Naive B cell (primary cell): Measurements from ENCODE around the gene VOPP1. TPM values are rescaled to one million over a fixed set of nuclear protein-coding genes. Genes with fewer than 3 reads are reported as not detected.
"Not testable (repeated sequence)": the region's sequence is repeated elsewhere in the genome, so short reads cannot be mapped to it uniquely, and the experiment has no call there.

Experiments used
- ATAC-seq, 2 donors: fragments of 150-1000 bp; cut with Tn5 transposase; 2 replicates each; pipeline ENCODE4 v1.10.0; 2021; ENCODE audit warnings: low read depth in 2 of 2, mild to moderate bottlenecking in 2 of 2, moderate library complexity in 2 of 2
- DNase-seq: peaks from one replicate; pipeline ENCODE4 v3.0.0; 2022
- H3K27ac Mint-ChIP-seq, 6 donors: one replicate each; pipeline ENCODE4 v1.8.0; 2020 to 2022; ENCODE audit warnings: mild to moderate bottlenecking in 6 of 6, mixed read lengths in 6 of 6, moderate library complexity in 5 of 6, inconsistent platforms in 2 of 6
- H3K27me3 Mint-ChIP-seq, 3 donors: one replicate each; pipeline ENCODE4 v1.8.0; 2021 to 2022; ENCODE audit warnings: mixed read lengths in 3 of 3, mild to moderate bottlenecking in 1 of 3
- H3K36me3 Mint-ChIP-seq, 2 donors: one replicate each; pipeline ENCODE4 v1.8.0; 2020 to 2022; ENCODE audit warnings: mixed read lengths in 2 of 2, inconsistent platforms in 1 of 2, mild to moderate bottlenecking in 1 of 2
- H3K4me1 Mint-ChIP-seq, 3 donors: one replicate each; pipeline ENCODE4 v1.8.0; 2020 to 2022; ENCODE audit warnings: mixed read lengths in 3 of 3, inconsistent platforms in 1 of 3, mild to moderate bottlenecking in 1 of 3, moderate library complexity in 1 of 3
- H3K4me3 Mint-ChIP-seq, 8 donors: one replicate each; pipeline ENCODE4 v1.8.0; 2020 to 2022; ENCODE audit warnings: mild to moderate bottlenecking in 8 of 8, mixed read lengths in 8 of 8, moderate library complexity in 8 of 8, inconsistent platforms in 2 of 8
- H3K9me3 Mint-ChIP-seq, 7 donors: one replicate each; pipeline ENCODE4 v1.8.0; 2020 to 2022; ENCODE audit warnings: mixed read lengths in 7 of 7, mild to moderate bottlenecking in 5 of 7, inconsistent platforms in 2 of 7, moderate library complexity in 1 of 7
- polyA plus RNA-seq, 6 donors: library from polyadenylated mRNA; unstranded; fragments of 300-500 nt; fragmentation: Illumina TruSeq; gene quantifications; one replicate each; pipeline ENCODE4 v1.2.3, GENCODE V29; 2021; ENCODE audit warnings: low read depth in 6 of 6

Gene VOPP1
- polyA plus RNA-seq, 6 donors from 2014 or later = 27.5 to 78.6 (median 34.2) TPM

- H3K9me3 Mint-ChIP-seq = no peaks in the 10 kb centered on the region
- DNase-seq = no peak
- peak overlapping the region in 2 of 8 donors; percentile 4 to 35 for H3K4me3 Mint-ChIP-seq
- H3K36me3 Mint-ChIP-seq = peaks cover 24% of the 10 kb centered on the region in 2 donors
- H3K27ac Mint-ChIP-seq = peak overlapping the region in 3 of 6 donors; percentile 45 to 74 (median 60)
- H3K4me1 Mint-ChIP-seq = peaks cover 25 to 46% (median 28%) of the 10 kb centered on the region in 3 donors
- ATAC-seq = no peak
- H3K27me3 Mint-ChIP-seq = no peaks in the 10 kb centered on the region
These were observed 54.2 kb downstream of the VOPP1 start for GRCh38 chr7:55517936-55518689.

GRCh38 chr7:55517191-55517633 is 55.1 kb downstream of the VOPP1 start:
- DNase-seq = no peak

GRCh38 chr7:55516409-55516808 is 55.9 kb downstream of the VOPP1 start:
- ATAC-seq = no peak
- DNase-seq = no peak
- Mint-ChIP-seq H3K4me1 (peaks cover 24 to 46% (median 29%) of the 10 kb centered on the region in 3 donors), H3K36me3 (peaks cover 24% of the 10 kb centered on the region in 2 donors), H3K9me3 (no peaks in the 10 kb centered on the region), H3K27me3 (no peaks in the 10 kb centered on the region), H3K27ac (peak overlapping the region in 4 of 6 donors; percentile 5 to 88 (median 47)), H3K4me3 (peak overlapping the region in 1 of 8 donors; percentile 45)

More at GRCh38 chr7:55517191-55517633, 55.1 kb downstream of the VOPP1 start:
- Mint-ChIP-seq H3K27me3 (no peaks in the 10 kb centered on the region), H3K4me1 (peaks cover 23 to 46% (median 33%) of the 10 kb centered on the region in 3 donors), H3K4me3 (no peak overlapping the region), H3K27ac (peak overlapping the region in 1 of 6 donors; percentile 45), H3K36me3 (peaks cover 24% of the 10 kb centered on the region in 2 donors), H3K9me3 (no peaks in the 10 kb centered on the region)
- ATAC-seq = no peak

GRCh38 chr7:55515569-55516279 is 56.6 kb downstream of the VOPP1 start:
- DNase-seq = no peak
- Mint-ChIP-seq H3K4me3 (peak overlapping the region in 3 of 8 donors; percentile 12 to 45 (median 21)), H3K27me3 (no peaks in the 10 kb centered on the region), H3K4me1 (peaks cover 23 to 46% (median 33%) of the 10 kb centered on the region in 3 donors), H3K27ac (peak overlapping the region in 5 of 6 donors; percentile 5 to 72 (median 42)), H3K36me3 (peaks cover 23% of the 10 kb centered on the region in 2 donors), H3K9me3 (no peaks in the 10 kb centered on the region)
- peak in 1 of 2 donors; percentile 38 for ATAC-seq

DNA sequence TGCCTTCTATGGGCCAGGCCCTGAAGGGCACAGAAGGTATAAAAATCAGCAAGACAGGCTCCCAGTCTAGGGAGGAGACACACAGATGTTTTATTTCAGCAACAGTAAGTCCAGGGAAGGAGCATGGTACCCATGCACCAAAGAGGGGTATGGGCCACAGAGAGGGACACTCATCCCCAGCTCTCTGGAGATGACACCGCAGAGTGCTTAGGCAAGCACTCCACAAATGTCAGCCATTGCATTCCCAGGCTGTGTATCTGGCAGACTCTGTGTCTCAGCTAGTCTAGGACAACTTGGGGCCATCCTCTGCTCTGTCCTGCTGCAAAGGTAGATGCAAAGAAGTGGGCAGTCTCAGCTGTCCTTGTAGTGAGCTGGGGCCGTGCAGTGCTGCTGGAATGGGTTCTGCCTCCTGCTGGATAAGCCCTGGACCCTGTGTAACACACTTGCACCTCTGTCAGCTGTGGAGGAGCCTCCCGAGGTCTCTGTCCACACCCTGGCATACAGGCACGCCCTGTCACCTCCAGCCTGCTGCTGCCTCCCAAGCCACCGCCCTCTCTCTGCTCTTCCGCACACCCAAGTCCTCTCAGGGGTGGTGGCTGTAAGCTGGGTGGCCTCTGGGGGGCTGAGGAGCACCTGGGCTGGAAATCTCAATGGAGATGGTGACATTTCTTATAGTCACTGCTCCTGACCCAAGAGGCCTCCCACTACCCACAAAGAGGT is 57.6 kb downstream of the VOPP1 start:
- peak overlapping the region in 2 of 8 donors; percentile 45 to 50 for H3K4me3 Mint-ChIP-seq
- ATAC-seq (peak in 1 of 2 donors; percentile 35), DNase-seq (no peak)
- no peaks in the 10 kb centered on the region for H3K9me3 Mint-ChIP-seq
- H3K27me3 Mint-ChIP-seq = no peaks in the 10 kb centered on the region
- H3K27ac Mint-ChIP-seq = peak overlapping the region in 4 of 6 donors; percentile 38 to 82 (median 75)
- peaks cover 26 to 45% (median 34%) of the 10 kb centered on the region in 3 donors for H3K4me1 Mint-ChIP-seq
- H3K36me3 Mint-ChIP-seq = peaks cover 14 to 17% of the 10 kb centered on the region in 2 donors

- DNase-seq (no peak), ATAC-seq (no peak)
- H3K4me1 Mint-ChIP-seq = peaks cover 33 to 47% (median 39%) of the 10 kb centered on the region in 3 donors
- no peaks in the 10 kb centered on the region for H3K9me3 Mint-ChIP-seq
- H3K27ac Mint-ChIP-seq = peak overlapping the region in 3 of 6 donors; percentile 38 to 82 (median 57)
- H3K36me3 Mint-ChIP-seq = peaks cover 13 to 17% of the 10 kb centered on the region in 2 donors
- H3K4me3 Mint-ChIP-seq = no peak overlapping the region
- H3K27me3 Mint-ChIP-seq = no peaks in the 10 kb centered on the region
These were observed 58.4 kb downstream of the VOPP1 start for GRCh38 chr7:55513868-55514267.

DNA sequence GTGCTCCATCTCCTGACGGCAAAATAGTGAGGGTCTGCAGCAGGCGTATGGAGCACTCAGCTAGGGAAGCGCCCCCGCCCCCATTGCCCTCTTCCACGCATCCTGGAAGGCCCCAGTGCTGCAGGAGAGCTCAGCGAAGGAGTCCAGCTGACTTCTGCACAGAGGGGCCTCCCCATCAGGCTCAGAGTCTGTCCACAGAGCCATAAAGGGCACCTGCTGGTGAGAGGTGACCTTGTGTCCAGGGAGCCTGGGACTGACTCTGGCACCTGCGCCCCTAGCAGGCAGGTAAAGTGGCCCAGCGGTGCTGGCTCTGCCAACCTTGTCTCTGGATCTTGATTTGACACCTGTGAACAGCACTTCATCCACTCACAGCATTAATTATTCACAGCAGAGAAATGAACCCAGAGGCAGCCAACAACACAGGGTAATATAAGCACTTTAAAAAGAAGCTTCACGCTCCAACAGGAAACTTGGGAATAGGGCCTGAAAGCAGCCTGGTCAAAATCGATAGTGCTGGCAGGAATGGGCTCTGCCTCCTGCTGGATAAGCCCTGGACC is 59.6 kb downstream of the VOPP1 start:
- Mint-ChIP-seq H3K27ac (peak overlapping the region in 1 of 6 donors; percentile 45), H3K4me3 (no peak overlapping the region), H3K9me3 (no peaks in the 10 kb centered on the region), H3K27me3 (no peaks in the 10 kb centered on the region), H3K4me1 (peaks cover 36 to 39% (median 37%) of the 10 kb centered on the region in 3 donors), H3K36me3 (peaks cover 1 to 5% of the 10 kb centered on the region in 2 donors)
- ATAC-seq (no peak), DNase-seq (no peak)

- H3K36me3 Mint-ChIP-seq = no peaks in the 10 kb centered on the region
- H3K27me3 Mint-ChIP-seq = no peaks in the 10 kb centered on the region
- no peak for DNase-seq
- H3K27ac Mint-ChIP-seq = peak overlapping the region in 3 of 6 donors; percentile 35 to 87 (median 85)
- no peak for ATAC-seq
- no peaks in the 10 kb centered on the region for H3K9me3 Mint-ChIP-seq
- peaks cover 32 to 43% (median 32%) of the 10 kb centered on the region in 3 donors for H3K4me1 Mint-ChIP-seq
- H3K4me3 Mint-ChIP-seq = peak overlapping the region in 1 of 8 donors; percentile 24
These were observed 61.7 kb downstream of the VOPP1 start for GRCh38 chr7:55510621-55511020.

GRCh38 chr7:55510206-55510605 is 62.1 kb downstream of the VOPP1 start:
- Mint-ChIP-seq H3K27ac (peak overlapping the region in 1 of 6 donors; percentile 85), H3K4me1 (peaks cover 34 to 46% (median 35%) of the 10 kb centered on the region in 3 donors)
- H3K36me3 Mint-ChIP-seq, H3K27me3 Mint-ChIP-seq, H3K4me3 Mint-ChIP-seq, H3K9me3 Mint-ChIP-seq, DNase-seq, ATAC-seq: not testable (repeated sequence)

GRCh38 chr7:55509322-55509721 is 63.0 kb downstream of the VOPP1 start:
- DNase-seq (no peak), ATAC-seq (peak; percentile 25 to 33)
- no peaks in the 10 kb centered on the region for H3K9me3 Mint-ChIP-seq
- H3K4me1 Mint-ChIP-seq = peaks cover 37 to 55% (median 41%) of the 10 kb centered on the region in 3 donors
- H3K36me3 Mint-ChIP-seq = no peaks in the 10 kb centered on the region
- peak overlapping the region in 2 of 6 donors; percentile 31 to 79 for H3K27ac Mint-ChIP-seq
- H3K4me3 Mint-ChIP-seq = peak overlapping the region in 1 of 8 donors; percentile 10
- H3K27me3 Mint-ChIP-seq = no peaks in the 10 kb centered on the region

DNA sequence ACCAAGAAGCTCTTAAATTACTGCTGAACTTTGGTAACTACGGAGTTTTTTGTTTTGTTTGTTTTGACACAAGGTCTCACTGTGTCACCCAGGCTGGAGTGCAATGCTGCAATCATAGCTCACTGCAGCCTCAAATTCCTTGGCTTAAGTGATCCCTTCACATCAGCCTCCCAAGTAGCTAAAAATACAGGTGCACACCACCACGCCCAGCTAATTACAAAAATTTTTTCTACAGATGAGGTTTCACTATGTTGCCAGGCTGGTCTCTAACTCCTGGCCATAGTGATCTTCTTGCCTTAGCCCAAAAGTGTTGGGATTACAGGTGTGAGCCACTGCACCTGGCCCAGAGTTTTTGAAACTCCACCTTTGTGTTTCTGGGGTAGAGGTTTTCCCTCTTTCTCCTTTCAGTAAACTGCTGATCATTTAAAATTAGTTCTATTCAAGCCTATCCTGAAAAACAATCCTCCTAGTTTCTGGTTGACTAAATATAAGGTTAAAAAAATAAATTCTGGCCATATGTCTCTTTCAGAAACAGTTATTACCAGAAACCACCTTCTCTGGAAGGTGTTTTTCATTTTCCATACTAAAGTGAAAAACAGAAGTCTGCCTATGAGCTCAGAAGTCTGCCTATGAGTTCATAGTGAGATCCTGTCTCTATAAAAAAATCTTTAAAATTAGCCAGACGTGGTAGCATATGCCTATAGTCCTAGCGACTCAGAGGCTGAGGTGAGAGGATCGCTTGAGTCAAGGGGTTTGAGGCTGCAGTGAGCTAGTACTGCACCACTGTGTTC is 63.9 kb downstream of the VOPP1 start:
- ATAC-seq (no peak), DNase-seq (no peak)
- H3K4me1 Mint-ChIP-seq = peaks cover 40 to 61% (median 44%) of the 10 kb centered on the region in 3 donors
- no peaks in the 10 kb centered on the region for H3K36me3 Mint-ChIP-seq
- H3K27ac Mint-ChIP-seq = no peak overlapping the region
- H3K27me3 Mint-ChIP-seq = no peaks in the 10 kb centered on the region
- no peaks in the 10 kb centered on the region for H3K9me3 Mint-ChIP-seq
- H3K4me3 Mint-ChIP-seq = no peak overlapping the region

DNA sequence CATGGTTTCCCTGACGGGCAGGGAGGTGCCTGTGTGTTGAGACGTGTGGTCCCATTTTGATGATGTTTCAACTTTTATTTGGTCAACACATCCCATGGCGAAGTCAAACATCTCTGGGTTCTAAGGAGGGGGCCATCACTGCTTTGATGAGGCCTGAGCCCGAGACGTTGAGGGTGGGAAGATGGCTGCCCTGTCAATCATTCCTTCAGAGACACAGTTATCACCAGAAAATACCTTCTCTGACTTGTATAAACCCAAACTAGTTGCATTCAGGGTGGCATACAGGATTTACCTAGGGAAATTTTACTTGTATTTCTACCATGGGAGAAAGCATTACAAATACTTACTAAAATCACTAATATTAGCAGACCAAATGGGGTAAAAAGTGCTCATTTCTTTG is 64.6 kb downstream of the VOPP1 start:
- H3K9me3 Mint-ChIP-seq = no peaks in the 10 kb centered on the region
- peak overlapping the region in 1 of 6 donors; percentile 70 for H3K27ac Mint-ChIP-seq
- DNase-seq (no peak), ATAC-seq (no peak)
- peaks cover 37 to 63% (median 39%) of the 10 kb centered on the region in 3 donors for H3K4me1 Mint-ChIP-seq
- H3K4me3 Mint-ChIP-seq = no peak overlapping the region
- H3K36me3 Mint-ChIP-seq = no peaks in the 10 kb centered on the region
- no peaks in the 10 kb centered on the region for H3K27me3 Mint-ChIP-seq
